Liver (tissue), 9 donors: ENCODE measurements around the gene SLC39A6. TPM values are rescaled to one million over a fixed set of nuclear protein-coding genes. Genes with fewer than 3 reads are reported as not detected.

Experiments used
- DNase-seq: peaks from one replicate; pipeline ENCODE4 v3.0.0-alpha.2; 2017; ENCODE audit warnings: low spot score
- H3K27ac ChIP-seq, 2 donors: one replicate each; pipeline ENCODE4 v1.7.0; 2013; ENCODE audit warnings: inconsistent platforms in 2 of 2, low read length in 2 of 2, control low read depth in 1 of 2, low read depth in 1 of 2, mild to moderate bottlenecking in 1 of 2
- H3K27me3 ChIP-seq, 4 donors: one replicate each; pipeline versions ENCODE4 v1.6.1 to v1.7.0; 2013; ENCODE audit warnings: low read length in 3 of 4, inconsistent platforms in 1 of 4, mild to moderate bottlenecking in 1 of 4, moderate library complexity in 1 of 4; ENCODE audit not compliant: control insufficient read depth in 4 of 4, insufficient read depth in 4 of 4
- H3K36me3 ChIP-seq, 4 donors: one replicate each; pipeline versions ENCODE4 v1.6.1 to v1.7.0; 2013; ENCODE audit warnings: low read length in 3 of 4, mild to moderate bottlenecking in 3 of 4, low read depth in 1 of 4, moderate library complexity in 1 of 4; ENCODE audit not compliant: control insufficient read depth in 4 of 4, insufficient read depth in 3 of 4
- H3K4me1 ChIP-seq, 4 donors: one replicate each; pipeline versions ENCODE4 v1.6.1 to v1.7.0; 2013; ENCODE audit warnings: low read length in 3 of 4, mild to moderate bottlenecking in 3 of 4, moderate library complexity in 1 of 4; ENCODE audit not compliant: control insufficient read depth in 4 of 4, insufficient read depth in 4 of 4
- H3K4me3 ChIP-seq, 3 donors: one replicate each; pipeline versions ENCODE4 v1.6.1 to v1.7.0; 2013; ENCODE audit warnings: low read length in 3 of 3, control low read depth in 1 of 3, low read depth in 1 of 3, mild to moderate bottlenecking in 1 of 3
- H3K9ac ChIP-seq, 2 donors: one replicate each; pipeline ENCODE4 v1.7.0; 2013; ENCODE audit warnings: low read length in 2 of 2, mild to moderate bottlenecking in 2 of 2, moderate library complexity in 2 of 2, control low read depth in 1 of 2, low read depth in 1 of 2
- H3K9me3 ChIP-seq, 4 donors: one replicate each; pipeline versions ENCODE4 v1.6.1 to v1.7.0; 2013; ENCODE audit warnings: low read length in 3 of 4; ENCODE audit not compliant: control insufficient read depth in 4 of 4
- EGR1 ChIP-seq, 2 donors: IDR thresholded peaks; 2 replicates each; pipeline ENCODE4 v1.6.1; 2016 to 2018; ENCODE audit warnings: antibody characterized with exemption in 2 of 2, low read depth in 2 of 2
- FOXA1 ChIP-seq: IDR thresholded peaks from 2 replicates; pipeline ENCODE4 v1.6.1; 2016; ENCODE audit warnings: antibody characterized with exemption
- FOXA2 ChIP-seq: IDR thresholded peaks from 2 replicates; pipeline ENCODE4 v1.6.1; 2016; ENCODE audit warnings: antibody characterized with exemption
- GABPA ChIP-seq, 2 donors: IDR thresholded peaks in 1 of 2; conservative IDR thresholded peaks in 1 of 2; 2 replicates each; pipeline ENCODE4 v1.6.1; 2016; ENCODE audit warnings: antibody characterized with exemption in 2 of 2, mild to moderate bottlenecking in 1 of 2, moderate library complexity in 1 of 2
- HNF4G ChIP-seq: IDR thresholded peaks from 2 replicates; pipeline ENCODE4 v1.6.1; 2016; ENCODE audit warnings: antibody characterized with exemption
- JUND ChIP-seq, 2 donors: IDR thresholded peaks; 2 replicates each; pipeline ENCODE4 v1.6.1; 2016; ENCODE audit warnings: antibody characterized with exemption in 2 of 2
- NR2F2 ChIP-seq: IDR thresholded peaks from 2 replicates; pipeline ENCODE4 v1.6.1; 2016; ENCODE audit warnings: antibody characterized with exemption
- RAD21 ChIP-seq, 2 donors: IDR thresholded peaks; 2 replicates each; pipeline ENCODE4 v1.6.1; 2016; ENCODE audit warnings: antibody characterized with exemption in 2 of 2, mild to moderate bottlenecking in 2 of 2
- RXRA ChIP-seq, 2 donors: IDR thresholded peaks; 2 replicates each; pipeline ENCODE4 v1.6.1; 2017 to 2018; ENCODE audit warnings: antibody characterized with exemption in 2 of 2, mild to moderate bottlenecking in 1 of 2
- SP1 ChIP-seq: IDR thresholded peaks from 2 replicates; pipeline ENCODE4 v1.6.1; 2018; ENCODE audit warnings: antibody characterized with exemption, mild to moderate bottlenecking
- TAF1 ChIP-seq: conservative IDR thresholded peaks from 2 replicates; pipeline ENCODE4 v1.6.1; 2016; ENCODE audit warnings: antibody characterized with exemption, mild to moderate bottlenecking
- WGBS: extraction: QIAGEN DNeasy Blood & Tissue Kit; methylation state at CpG from one replicate; pipeline ENCODE4 v1.1.7; 2013; 5-methylcytosine and 5-hydroxymethylcytosine counted together
- polyA plus RNA-seq, 2 donors: library from polyadenylated mRNA; stranded (reverse) in 1 of 2; unstranded in 1 of 2; fragments of 200-250 nt in 1 of 2; fragments of >200 nt in 1 of 2; fragmentation: Nextera tagmentation in 1 of 2; extraction: Ambion mirVana in 1 of 2; gene quantifications; one replicate each; pipeline versions ENCODE4 v1.2.1 to v1.2.3, GENCODE V29; 2013 to 2015
- total RNA-seq, 2 donors: library from RNA; depleted of rRNA; stranded (reverse); fragments of >200 nt; gene quantifications; one replicate each; pipeline ENCODE4 v1.2.3, GENCODE V29; 2014
- TF ChIP-seq, protein P1 (sequence below): fragments of 150-350 bp; IDR thresholded peaks from 2 replicates; pipeline ENCODE4 v1.5.1; 2017; ENCODE audit warnings: improper control_type of control experiment, low read depth, low read length; ENCODE audit not compliant: missing input control
- TF ChIP-seq, protein P2 (sequence below): IDR thresholded peaks from 2 replicates; pipeline ENCODE4 v1.6.1; 2016; ENCODE audit warnings: antibody characterized with exemption
- TF ChIP-seq, protein P3 (sequence below): IDR thresholded peaks from 2 replicates; pipeline ENCODE4 v1.6.1; 2016; ENCODE audit warnings: antibody characterized with exemption, mild to moderate bottlenecking
- TF ChIP-seq, protein P4 (sequence below): IDR thresholded peaks from 2 replicates; pipeline ENCODE4 v1.6.1; 2016; ENCODE audit warnings: antibody characterized with exemption
- TF ChIP-seq, protein P5 (sequence below): IDR thresholded peaks from 2 replicates; pipeline ENCODE4 v1.6.1; 2016; ENCODE audit warnings: antibody characterized with exemption
- donor health status: healthy.
- donor health status: healthy.
- donor health status: healthy.
- donor health status: healthy.
- donor health status: healthy.

The SLC39A6 gene
- total and polyA plus RNA-seq, 4 donors = 4.6 to 16.6 (median 8.3) TPM

DNA sequence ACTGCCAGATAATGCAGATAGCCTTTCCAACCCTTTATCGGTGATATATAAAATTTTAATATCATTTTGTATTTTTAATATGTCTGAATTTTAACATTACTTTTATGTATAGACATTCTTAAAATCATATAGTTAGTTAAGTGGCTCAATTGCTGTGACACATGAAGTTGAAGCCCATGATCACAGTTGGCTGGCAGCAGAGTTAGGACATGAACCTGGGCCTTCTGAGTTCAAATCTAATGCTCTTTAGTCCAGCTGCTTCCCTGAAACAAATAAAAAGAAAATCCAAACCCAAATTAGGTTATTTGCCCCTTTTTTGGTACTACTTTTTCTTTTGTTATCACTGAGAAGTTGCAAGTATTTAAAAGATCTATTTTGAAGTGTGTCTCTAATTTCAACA lies 6.1 kb upstream of the SLC39A6 start:
- H3K4me3 ChIP-seq = no peak overlapping the region
- peaks cover 8 to 37% (median 27%) of the 10 kb centered on the region in 4 donors for H3K36me3 ChIP-seq
- H3K27me3 ChIP-seq = no peaks in the 10 kb centered on the region
- peaks cover 3 to 31% (median 25%) of the 10 kb centered on the region in 4 donors for H3K4me1 ChIP-seq
- H3K9me3 ChIP-seq = no peaks in the 10 kb centered on the region
- no peak overlapping the region for H3K9ac ChIP-seq
- TF ChIP-seq NR2F2 = no peak
- TF ChIP-seq, protein P1, sequence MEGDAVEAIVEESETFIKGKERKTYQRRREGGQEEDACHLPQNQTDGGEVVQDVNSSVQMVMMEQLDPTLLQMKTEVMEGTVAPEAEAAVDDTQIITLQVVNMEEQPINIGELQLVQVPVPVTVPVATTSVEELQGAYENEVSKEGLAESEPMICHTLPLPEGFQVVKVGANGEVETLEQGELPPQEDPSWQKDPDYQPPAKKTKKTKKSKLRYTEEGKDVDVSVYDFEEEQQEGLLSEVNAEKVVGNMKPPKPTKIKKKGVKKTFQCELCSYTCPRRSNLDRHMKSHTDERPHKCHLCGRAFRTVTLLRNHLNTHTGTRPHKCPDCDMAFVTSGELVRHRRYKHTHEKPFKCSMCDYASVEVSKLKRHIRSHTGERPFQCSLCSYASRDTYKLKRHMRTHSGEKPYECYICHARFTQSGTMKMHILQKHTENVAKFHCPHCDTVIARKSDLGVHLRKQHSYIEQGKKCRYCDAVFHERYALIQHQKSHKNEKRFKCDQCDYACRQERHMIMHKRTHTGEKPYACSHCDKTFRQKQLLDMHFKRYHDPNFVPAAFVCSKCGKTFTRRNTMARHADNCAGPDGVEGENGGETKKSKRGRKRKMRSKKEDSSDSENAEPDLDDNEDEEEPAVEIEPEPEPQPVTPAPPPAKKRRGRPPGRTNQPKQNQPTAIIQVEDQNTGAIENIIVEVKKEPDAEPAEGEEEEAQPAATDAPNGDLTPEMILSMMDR = no peak
- TF ChIP-seq FOXA2 = no peak
- TF ChIP-seq JUND (IDR thresholded peaks at IDR 0.05) = no peak
- peak in 1 of 2 donors; percentile 11 for TF ChIP-seq RXRA (IDR thresholded peaks at IDR 0.05)
- DNase-seq = no peak
- 88% methylated on average over 1 of the region's 1 CpG for WGBS
- no peak overlapping the region for H3K27ac ChIP-seq

DNA sequence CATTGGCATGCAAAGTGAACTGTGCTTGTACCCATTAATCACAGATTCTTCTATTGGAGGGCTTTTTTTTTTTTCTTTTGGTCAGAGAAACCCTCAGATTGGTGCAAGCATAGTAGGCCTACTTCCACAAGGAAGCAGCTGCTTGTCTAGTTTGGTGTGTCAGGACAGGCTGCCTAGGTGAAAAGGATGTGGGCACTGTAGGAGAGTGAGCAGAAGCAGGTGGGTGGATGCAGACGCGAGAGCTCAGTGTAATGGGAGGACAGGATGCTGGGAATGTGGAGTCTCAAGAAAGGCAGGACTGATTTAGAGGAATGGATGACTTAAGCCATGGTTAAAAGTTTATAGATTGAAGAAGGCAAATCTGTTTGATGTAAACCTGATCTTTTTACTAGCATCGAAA lies 3.6 kb upstream of the SLC39A6 start:
- no peaks in the 10 kb centered on the region for H3K9me3 ChIP-seq
- no peak overlapping the region for H3K27ac ChIP-seq
- WGBS = 88% methylated on average over 3 of the region's 3 CpGs
- TF ChIP-seq EGR1 (IDR thresholded peaks at IDR 0.05; ENCODE audit: low read depth in 2 of 2) (no peak), NR2F2 (no peak), RAD21 (IDR thresholded peaks at IDR 0.05) (no peak), HNF4G (no peak), SP1 (no peak), GABPA (IDR thresholded peaks at IDR 0.05 in 1 of 2, conservative IDR thresholded peaks at IDR 0.05 in 1 of 2) (no peak), FOXA1 (no peak), TAF1 (no peak), RXRA (IDR thresholded peaks at IDR 0.05) (no peak)
- TF ChIP-seq, protein P2, sequence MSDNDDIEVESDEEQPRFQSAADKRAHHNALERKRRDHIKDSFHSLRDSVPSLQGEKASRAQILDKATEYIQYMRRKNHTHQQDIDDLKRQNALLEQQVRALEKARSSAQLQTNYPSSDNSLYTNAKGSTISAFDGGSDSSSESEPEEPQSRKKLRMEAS = no peak
- TF ChIP-seq, protein P1 = no peak
- peaks cover 4 to 41% (median 32%) of the 10 kb centered on the region in 4 donors for H3K4me1 ChIP-seq
- DNase-seq = no peak
- H3K27me3 ChIP-seq = no peaks in the 10 kb centered on the region
- no peak overlapping the region for H3K4me3 ChIP-seq
- H3K9ac ChIP-seq = no peak overlapping the region
- H3K36me3 ChIP-seq = peaks cover 0 to 15% (median 8%) of the 10 kb centered on the region in 4 donors

DNA sequence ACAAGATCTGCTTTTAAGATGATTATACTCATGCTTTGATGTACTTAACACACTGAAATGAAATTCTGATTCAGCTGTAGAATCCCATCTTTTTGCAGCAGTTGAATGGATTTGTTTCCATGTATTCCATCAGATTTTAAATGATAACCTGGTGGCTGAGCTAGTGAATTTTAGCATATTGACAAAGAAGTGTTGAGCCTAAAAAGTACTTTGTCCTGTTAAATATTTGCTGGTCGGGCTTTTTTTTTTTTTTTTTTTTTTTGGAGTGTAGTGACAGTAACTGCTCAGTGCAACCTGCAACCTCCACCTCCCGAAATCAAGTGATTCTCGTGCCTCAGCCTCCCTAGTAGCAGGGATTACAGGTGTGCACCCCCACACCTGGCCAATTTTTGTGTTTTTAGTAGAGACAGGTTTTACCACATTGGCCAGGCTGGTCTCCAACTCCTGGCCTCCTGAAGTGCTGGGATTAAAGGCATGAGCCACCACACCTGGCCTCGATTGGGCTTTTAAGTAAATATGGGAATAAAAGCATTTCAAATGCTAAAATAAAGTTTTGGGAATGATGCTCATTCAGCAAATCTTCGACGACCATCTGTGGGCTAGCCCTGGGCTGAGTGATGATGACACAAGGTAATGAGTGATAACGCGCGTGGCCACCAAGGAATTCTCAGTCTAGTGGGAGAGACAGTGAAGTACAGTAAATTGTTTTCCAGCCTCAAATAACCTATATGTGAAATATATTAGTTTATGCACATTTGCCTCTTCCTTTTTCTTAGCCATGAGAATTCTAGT lies 2.7 kb upstream of the SLC39A6 start:
- 71% methylated on average over 9 of the region's 9 CpGs for WGBS
- no peak for TF ChIP-seq TAF1
- TF ChIP-seq, protein P3, sequence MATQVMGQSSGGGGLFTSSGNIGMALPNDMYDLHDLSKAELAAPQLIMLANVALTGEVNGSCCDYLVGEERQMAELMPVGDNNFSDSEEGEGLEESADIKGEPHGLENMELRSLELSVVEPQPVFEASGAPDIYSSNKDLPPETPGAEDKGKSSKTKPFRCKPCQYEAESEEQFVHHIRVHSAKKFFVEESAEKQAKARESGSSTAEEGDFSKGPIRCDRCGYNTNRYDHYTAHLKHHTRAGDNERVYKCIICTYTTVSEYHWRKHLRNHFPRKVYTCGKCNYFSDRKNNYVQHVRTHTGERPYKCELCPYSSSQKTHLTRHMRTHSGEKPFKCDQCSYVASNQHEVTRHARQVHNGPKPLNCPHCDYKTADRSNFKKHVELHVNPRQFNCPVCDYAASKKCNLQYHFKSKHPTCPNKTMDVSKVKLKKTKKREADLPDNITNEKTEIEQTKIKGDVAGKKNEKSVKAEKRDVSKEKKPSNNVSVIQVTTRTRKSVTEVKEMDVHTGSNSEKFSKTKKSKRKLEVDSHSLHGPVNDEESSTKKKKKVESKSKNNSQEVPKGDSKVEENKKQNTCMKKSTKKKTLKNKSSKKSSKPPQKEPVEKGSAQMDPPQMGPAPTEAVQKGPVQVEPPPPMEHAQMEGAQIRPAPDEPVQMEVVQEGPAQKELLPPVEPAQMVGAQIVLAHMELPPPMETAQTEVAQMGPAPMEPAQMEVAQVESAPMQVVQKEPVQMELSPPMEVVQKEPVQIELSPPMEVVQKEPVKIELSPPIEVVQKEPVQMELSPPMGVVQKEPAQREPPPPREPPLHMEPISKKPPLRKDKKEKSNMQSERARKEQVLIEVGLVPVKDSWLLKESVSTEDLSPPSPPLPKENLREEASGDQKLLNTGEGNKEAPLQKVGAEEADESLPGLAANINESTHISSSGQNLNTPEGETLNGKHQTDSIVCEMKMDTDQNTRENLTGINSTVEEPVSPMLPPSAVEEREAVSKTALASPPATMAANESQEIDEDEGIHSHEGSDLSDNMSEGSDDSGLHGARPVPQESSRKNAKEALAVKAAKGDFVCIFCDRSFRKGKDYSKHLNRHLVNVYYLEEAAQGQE = no peak
- no peak for TF ChIP-seq HNF4G
- peak; percentile 19 for TF ChIP-seq SP1
- peak; percentile 34 to 43 for TF ChIP-seq RAD21 (IDR thresholded peaks at IDR 0.05)
- TF ChIP-seq NR2F2 = no peak
- TF ChIP-seq EGR1 (IDR thresholded peaks at IDR 0.05; ENCODE audit: low read depth in 2 of 2) = no peak
- TF ChIP-seq, protein P4, sequence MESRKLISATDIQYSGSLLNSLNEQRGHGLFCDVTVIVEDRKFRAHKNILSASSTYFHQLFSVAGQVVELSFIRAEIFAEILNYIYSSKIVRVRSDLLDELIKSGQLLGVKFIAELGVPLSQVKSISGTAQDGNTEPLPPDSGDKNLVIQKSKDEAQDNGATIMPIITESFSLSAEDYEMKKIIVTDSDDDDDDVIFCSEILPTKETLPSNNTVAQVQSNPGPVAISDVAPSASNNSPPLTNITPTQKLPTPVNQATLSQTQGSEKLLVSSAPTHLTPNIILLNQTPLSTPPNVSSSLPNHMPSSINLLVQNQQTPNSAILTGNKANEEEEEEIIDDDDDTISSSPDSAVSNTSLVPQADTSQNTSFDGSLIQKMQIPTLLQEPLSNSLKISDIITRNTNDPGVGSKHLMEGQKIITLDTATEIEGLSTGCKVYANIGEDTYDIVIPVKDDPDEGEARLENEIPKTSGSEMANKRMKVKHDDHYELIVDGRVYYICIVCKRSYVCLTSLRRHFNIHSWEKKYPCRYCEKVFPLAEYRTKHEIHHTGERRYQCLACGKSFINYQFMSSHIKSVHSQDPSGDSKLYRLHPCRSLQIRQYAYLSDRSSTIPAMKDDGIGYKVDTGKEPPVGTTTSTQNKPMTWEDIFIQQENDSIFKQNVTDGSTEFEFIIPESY = no peak
- TF ChIP-seq, protein P5, sequence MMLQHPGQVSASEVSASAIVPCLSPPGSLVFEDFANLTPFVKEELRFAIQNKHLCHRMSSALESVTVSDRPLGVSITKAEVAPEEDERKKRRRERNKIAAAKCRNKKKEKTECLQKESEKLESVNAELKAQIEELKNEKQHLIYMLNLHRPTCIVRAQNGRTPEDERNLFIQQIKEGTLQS = no peak

More for the DNA sequence above, 2.7 kb upstream of the SLC39A6 start:
- H3K4me3 ChIP-seq = peak overlapping the region in 2 of 3 donors; percentile 80 to 82
- H3K27ac ChIP-seq = peak overlapping the region; percentile 28 to 99
- H3K9me3 ChIP-seq = no peaks in the 10 kb centered on the region
- no peak for DNase-seq
- peaks cover 4 to 41% (median 32%) of the 10 kb centered on the region in 4 donors for H3K4me1 ChIP-seq
- H3K36me3 ChIP-seq = peaks cover 0 to 8% (median 3%) of the 10 kb centered on the region in 4 donors
- H3K27me3 ChIP-seq = no peaks in the 10 kb centered on the region
- no peak overlapping the region for H3K9ac ChIP-seq
